Anterior cingulate cortex (tissue), 58 donors: ENCODE results near the gene ABCC6.
"Not testable (repeated sequence)": the region's sequence is repeated elsewhere in the genome, so short reads cannot be mapped to it uniquely, and the experiment has no call there.

Experiments used
- DNase-seq, 58 donors: peaks; one replicate each; lab custom pipeline; 2025; lab: John Stamatoyannopoulos, UW

Gene ABCC6

GRCh38 chr16:16163571-16163970 lies 59.7 kb downstream of the ABCC6 start:
- peak in 40 of 58 donors; percentile 2 to 69 (median 31) for DNase-seq

- DNase-seq: no peak
These were observed 60.2 kb downstream of the ABCC6 start for GRCh38 chr16:16163109-16163508.

- peak in 1 of 58 donors; percentile 4 for DNase-seq
These were observed 60.7 kb downstream of the ABCC6 start for GRCh38 chr16:16162591-16162990.

GRCh38 chr16:16161840-16162239 lies 61.5 kb downstream of the ABCC6 start:
- not testable (repeated sequence) for DNase-seq

- no peak for DNase-seq
These were observed 62.0 kb downstream of the ABCC6 start for GRCh38 chr16:16161319-16161718.

GRCh38 chr16:16159662-16160061 lies 63.6 kb downstream of the ABCC6 start:
- DNase-seq: no peak

- no peak for DNase-seq
These were observed 64.4 kb downstream of the ABCC6 start for GRCh38 chr16:16158741-16159374.

- DNase-seq: no peak
These were observed 65.1 kb downstream of the ABCC6 start for GRCh38 chr16:16158082-16158658.

GRCh38 chr16:16157166-16157565 lies 66.1 kb downstream of the ABCC6 start:
- DNase-seq: no peak

GRCh38 chr16:16155234-16155633 lies 68.1 kb downstream of the ABCC6 start:
- DNase-seq: no peak

GRCh38 chr16:16154281-16154951 lies 68.9 kb downstream of the ABCC6 start:
- no peak for DNase-seq

- DNase-seq: not testable (repeated sequence)
These were observed 70.3 kb downstream of the ABCC6 start for GRCh38 chr16:16153000-16153399.

GRCh38 chr16:16151315-16151714 lies 72.0 kb downstream of the ABCC6 start:
- no peak for DNase-seq

GRCh38 chr16:16150878-16151152 lies 72.5 kb downstream of the ABCC6 start:
- DNase-seq: no peak

GRCh38 chr16:16150117-16150877 lies 73.0 kb downstream of the ABCC6 start:
- DNase-seq: peak; percentile 11 to 96 (median 78)

- DNase-seq: no peak
These were observed 73.6 kb downstream of the ABCC6 start for GRCh38 chr16:16149710-16150116.

- DNase-seq: no peak
These were observed 74.5 kb downstream of the ABCC6 start for GRCh38 chr16:16148755-16149154.

GRCh38 chr16:16148000-16148599 lies 75.2 kb downstream of the ABCC6 start:
- not testable (repeated sequence) for DNase-seq

GRCh38 chr16:16147316-16147999 lies 75.8 kb downstream of the ABCC6 start:
- no peak for DNase-seq
